K562 (cell line): ENCODE results near the gene SLC10A3. TPM values are rescaled to one million over a fixed set of nuclear protein-coding genes. Genes with fewer than 3 reads are reported as not detected.

Experiments
- C11orf30 ChIP-seq: fragments of 450-650 bp; IDR thresholded peaks from 2 replicates; pipeline ENCODE4 v1.6.1; 2016; ENCODE audit warnings: low read depth, mild to moderate bottlenecking
- CEBPG ChIP-seq, 3 experiments: fragments of 200-800 bp in 1 of 3; sonication (Bioruptor generic) in 1 of 3; sonication (generic) in 1 of 3; formaldehyde crosslinking in 1 of 3; IDR thresholded peaks in 2 of 3; conservative IDR thresholded peaks in 1 of 3; 2 replicates each; pipeline versions ENCODE4 v1.6.1 to v1.8.0; 2016 to 2022; ENCODE audit warnings: missing compliant biosample characterization in 2 of 3, missing genetic modification characterization in 2 of 3, mild to moderate bottlenecking in 1 of 3, missing genetic modification reagents in 1 of 3
- FOSL1 ChIP-seq: fragments of 200-800 bp; sonication (Bioruptor generic); conservative IDR thresholded peaks from 2 replicates; pipeline ENCODE4 v1.6.1; 2016; ENCODE audit warnings: missing genetic modification characterization, missing compliant biosample characterization
- KAT7 ChIP-seq: sonication (generic); formaldehyde crosslinking; IDR thresholded peaks from 2 replicates; pipeline ENCODE4 v1.8.0; 2022; ENCODE audit warnings: missing genetic modification reagents, mild to moderate bottlenecking, borderline replicate concordance
- POLR2AphosphoS5 ChIP-seq: IDR thresholded peaks from 2 replicates; pipeline ENCODE4 v1.6.1; 2011; ENCODE audit warnings: mild to moderate bottlenecking, low read depth, low read length, moderate library complexity; ENCODE audit not compliant: control insufficient read depth, insufficient read depth
- POLR2B ChIP-seq: fragments of 450-650 bp; IDR thresholded peaks from 2 replicates; pipeline ENCODE4 v1.6.1; 2018; ENCODE audit warnings: low read depth; ENCODE audit not compliant: partially characterized antibody
- RBM15 ChIP-seq: fragments of 200-400 bp; formaldehyde crosslinking; IDR thresholded peaks from 2 replicates; pipeline ENCODE4 v1.6.1; 2018; ENCODE audit warnings: mild to moderate bottlenecking, low read length, moderate library complexity; ENCODE audit not compliant: insufficient read depth
- SP1 ChIP-seq: sonication (generic); formaldehyde crosslinking; IDR thresholded peaks from 2 replicates; pipeline ENCODE4 v1.8.1; 2022; ENCODE audit warnings: mild to moderate bottlenecking, missing genetic modification reagents
- TOE1 ChIP-seq, 2 experiments: fragments of 450-650 bp in 1 of 2; sonication (generic) in 1 of 2; formaldehyde crosslinking in 1 of 2; IDR thresholded peaks; 2 replicates each; pipeline versions ENCODE4 v1.7.1 to v1.8.0; 2016 to 2022; ENCODE audit warnings: borderline replicate concordance in 2 of 2, mild to moderate bottlenecking in 2 of 2, antibody characterized with exemption in 1 of 2, inconsistent platforms in 1 of 2, low read depth in 1 of 2, missing genetic modification reagents in 1 of 2, moderate library complexity in 1 of 2
- polyA plus RNA-seq, 8 experiments: library from polyadenylated mRNA; depleted of rRNA in 4 of 8; stranded (reverse) in 5 of 8; unstranded in 3 of 8; fragments of >200 nt; fragmentation: Nextera tagmentation in 2 of 8; fragmentation: Illumina TruSeq in 1 of 8; extraction: Ambion mirVana in 2 of 8; extraction: Trizol in 1 of 8; gene quantifications; 2 replicates each; pipeline versions ENCODE4 v1.2.1 to v1.2.3, GENCODE V29; 2011 to 2014; ENCODE audit warnings: inconsistent platforms in 1 of 8, missing spikeins in 1 of 8
- total RNA-seq, 7 experiments: library from RNA; depleted of rRNA in 6 of 7; stranded (reverse); fragments of >200 nt in 6 of 7; fragmentation: Illumina TruSeq in 2 of 7; extraction: Trizol in 2 of 7; gene quantifications; 2 replicates each; pipeline versions ENCODE4 v1.2.1 to v1.2.3, GENCODE V29; 2011 to 2021; ENCODE audit warnings: low replicate concordance in 1 of 7
- TF ChIP-seq, protein P1 (sequence below): fragments of 450-650 bp; IDR thresholded peaks from 2 replicates; pipeline ENCODE4 v1.6.1; 2016; ENCODE audit warnings: antibody characterized with exemption
- TF ChIP-seq, protein P2 (sequence below): fragments of 450-650 bp; IDR thresholded peaks from 2 replicates; pipeline ENCODE4 v1.6.1; 2016; ENCODE audit warnings: mild to moderate bottlenecking, moderate library complexity

The SLC10A3 gene
- total and polyA plus RNA-seq, 9 of the 15 experiments (the other 6 are each of a cell fraction or from before 2014, with no cell fraction given): 5.2 to 30.6 (median 16.7) TPM

DNA sequence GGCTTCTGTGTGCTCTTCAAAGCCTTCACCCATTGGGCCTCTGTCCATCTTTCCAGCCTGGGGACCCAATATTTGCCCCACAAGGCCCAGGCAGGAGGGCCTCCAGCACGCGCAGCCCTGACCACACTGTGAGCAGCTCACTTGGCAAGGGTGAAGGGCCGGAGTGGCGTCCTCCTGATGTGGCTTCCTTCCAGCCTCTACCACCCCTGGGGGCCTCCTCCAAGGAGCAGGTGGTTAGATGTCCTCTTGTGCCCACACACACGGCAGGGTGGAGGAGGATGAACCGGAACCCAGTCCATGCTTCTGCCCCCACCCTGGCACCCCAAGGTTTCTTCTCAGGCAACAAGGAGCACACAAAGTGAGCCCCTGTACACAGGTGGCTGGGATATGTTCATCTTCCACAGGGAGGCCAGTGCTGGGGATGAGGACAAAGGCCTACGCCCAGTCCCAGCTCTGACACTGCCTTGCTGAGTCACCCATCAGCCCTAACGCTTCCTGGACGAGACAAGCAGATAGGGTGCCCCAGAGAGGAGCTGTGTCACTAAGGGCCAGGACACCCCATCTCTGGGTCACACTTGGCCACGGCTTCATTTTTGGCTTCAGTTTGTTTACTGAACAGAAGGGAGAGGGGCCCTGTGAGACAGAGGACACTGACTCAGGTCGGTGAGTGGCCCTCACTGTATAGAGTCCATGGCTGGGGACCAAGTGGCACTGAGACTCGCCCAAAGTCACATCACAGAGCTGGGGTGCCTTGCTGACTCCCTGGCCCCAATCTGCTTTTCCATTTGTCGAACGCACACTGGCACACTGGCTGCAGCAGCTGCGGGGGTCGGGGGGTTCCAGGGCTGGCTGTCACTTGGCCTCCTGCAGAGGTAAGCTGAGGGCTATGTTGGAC, 5.9 kb downstream of the SLC10A3 start (continued):
- no peak for TF ChIP-seq CEBPG (CRISPR knock-in tag; IDR thresholded peaks at IDR 0.05)
- TF ChIP-seq CEBPG (tag; conservative IDR thresholded peaks at IDR 0.05 in 1 of 2, IDR thresholded peaks at IDR 0.05 in 1 of 2): no peak
- peak; percentile 57; the same call in 1 of the 2 replicates for TF ChIP-seq SP1 (CRISPR knock-in tag)
- peak; percentile 95 for TF ChIP-seq C11orf30
- peak; percentile 82 for TF ChIP-seq FOSL1 (tag)
- TF ChIP-seq, protein P1, sequence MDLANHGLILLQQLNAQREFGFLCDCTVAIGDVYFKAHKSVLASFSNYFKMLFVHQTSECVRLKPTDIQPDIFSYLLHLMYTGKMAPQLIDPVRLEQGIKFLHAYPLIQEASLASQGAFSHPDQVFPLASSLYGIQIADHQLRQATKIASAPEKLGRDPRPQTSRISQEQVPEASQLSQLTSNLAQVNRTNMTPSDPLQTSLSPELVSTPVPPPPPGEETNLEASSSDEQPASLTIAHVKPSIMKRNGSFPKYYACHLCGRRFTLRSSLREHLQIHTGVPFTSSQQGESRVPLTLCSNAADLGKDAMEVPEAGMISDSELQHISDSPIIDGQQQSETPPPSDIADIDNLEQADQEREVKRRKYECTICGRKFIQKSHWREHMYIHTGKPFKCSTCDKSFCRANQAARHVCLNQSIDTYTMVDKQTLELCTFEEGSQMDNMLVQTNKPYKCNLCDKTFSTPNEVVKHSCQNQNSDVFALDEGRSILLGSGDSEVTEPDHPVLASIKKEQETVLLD: peak; percentile 53
- peak; percentile 27; the same call in 1 of the 2 replicates for TF ChIP-seq KAT7
- TF ChIP-seq RBM15: no peak
- TF ChIP-seq TOE1 (IDR thresholded peaks at IDR 0.05; ENCODE audit: borderline replicate concordance): no peak
- no peak for TF ChIP-seq TOE1 (CRISPR knock-in tag; IDR thresholded peaks at IDR 0.05; ENCODE audit: borderline replicate concordance, low read depth)
- no peak; the same call in 1 of the 2 replicates for TF ChIP-seq POLR2AphosphoS5
- TF ChIP-seq POLR2B: peak; percentile 61
- TF ChIP-seq, protein P2, sequence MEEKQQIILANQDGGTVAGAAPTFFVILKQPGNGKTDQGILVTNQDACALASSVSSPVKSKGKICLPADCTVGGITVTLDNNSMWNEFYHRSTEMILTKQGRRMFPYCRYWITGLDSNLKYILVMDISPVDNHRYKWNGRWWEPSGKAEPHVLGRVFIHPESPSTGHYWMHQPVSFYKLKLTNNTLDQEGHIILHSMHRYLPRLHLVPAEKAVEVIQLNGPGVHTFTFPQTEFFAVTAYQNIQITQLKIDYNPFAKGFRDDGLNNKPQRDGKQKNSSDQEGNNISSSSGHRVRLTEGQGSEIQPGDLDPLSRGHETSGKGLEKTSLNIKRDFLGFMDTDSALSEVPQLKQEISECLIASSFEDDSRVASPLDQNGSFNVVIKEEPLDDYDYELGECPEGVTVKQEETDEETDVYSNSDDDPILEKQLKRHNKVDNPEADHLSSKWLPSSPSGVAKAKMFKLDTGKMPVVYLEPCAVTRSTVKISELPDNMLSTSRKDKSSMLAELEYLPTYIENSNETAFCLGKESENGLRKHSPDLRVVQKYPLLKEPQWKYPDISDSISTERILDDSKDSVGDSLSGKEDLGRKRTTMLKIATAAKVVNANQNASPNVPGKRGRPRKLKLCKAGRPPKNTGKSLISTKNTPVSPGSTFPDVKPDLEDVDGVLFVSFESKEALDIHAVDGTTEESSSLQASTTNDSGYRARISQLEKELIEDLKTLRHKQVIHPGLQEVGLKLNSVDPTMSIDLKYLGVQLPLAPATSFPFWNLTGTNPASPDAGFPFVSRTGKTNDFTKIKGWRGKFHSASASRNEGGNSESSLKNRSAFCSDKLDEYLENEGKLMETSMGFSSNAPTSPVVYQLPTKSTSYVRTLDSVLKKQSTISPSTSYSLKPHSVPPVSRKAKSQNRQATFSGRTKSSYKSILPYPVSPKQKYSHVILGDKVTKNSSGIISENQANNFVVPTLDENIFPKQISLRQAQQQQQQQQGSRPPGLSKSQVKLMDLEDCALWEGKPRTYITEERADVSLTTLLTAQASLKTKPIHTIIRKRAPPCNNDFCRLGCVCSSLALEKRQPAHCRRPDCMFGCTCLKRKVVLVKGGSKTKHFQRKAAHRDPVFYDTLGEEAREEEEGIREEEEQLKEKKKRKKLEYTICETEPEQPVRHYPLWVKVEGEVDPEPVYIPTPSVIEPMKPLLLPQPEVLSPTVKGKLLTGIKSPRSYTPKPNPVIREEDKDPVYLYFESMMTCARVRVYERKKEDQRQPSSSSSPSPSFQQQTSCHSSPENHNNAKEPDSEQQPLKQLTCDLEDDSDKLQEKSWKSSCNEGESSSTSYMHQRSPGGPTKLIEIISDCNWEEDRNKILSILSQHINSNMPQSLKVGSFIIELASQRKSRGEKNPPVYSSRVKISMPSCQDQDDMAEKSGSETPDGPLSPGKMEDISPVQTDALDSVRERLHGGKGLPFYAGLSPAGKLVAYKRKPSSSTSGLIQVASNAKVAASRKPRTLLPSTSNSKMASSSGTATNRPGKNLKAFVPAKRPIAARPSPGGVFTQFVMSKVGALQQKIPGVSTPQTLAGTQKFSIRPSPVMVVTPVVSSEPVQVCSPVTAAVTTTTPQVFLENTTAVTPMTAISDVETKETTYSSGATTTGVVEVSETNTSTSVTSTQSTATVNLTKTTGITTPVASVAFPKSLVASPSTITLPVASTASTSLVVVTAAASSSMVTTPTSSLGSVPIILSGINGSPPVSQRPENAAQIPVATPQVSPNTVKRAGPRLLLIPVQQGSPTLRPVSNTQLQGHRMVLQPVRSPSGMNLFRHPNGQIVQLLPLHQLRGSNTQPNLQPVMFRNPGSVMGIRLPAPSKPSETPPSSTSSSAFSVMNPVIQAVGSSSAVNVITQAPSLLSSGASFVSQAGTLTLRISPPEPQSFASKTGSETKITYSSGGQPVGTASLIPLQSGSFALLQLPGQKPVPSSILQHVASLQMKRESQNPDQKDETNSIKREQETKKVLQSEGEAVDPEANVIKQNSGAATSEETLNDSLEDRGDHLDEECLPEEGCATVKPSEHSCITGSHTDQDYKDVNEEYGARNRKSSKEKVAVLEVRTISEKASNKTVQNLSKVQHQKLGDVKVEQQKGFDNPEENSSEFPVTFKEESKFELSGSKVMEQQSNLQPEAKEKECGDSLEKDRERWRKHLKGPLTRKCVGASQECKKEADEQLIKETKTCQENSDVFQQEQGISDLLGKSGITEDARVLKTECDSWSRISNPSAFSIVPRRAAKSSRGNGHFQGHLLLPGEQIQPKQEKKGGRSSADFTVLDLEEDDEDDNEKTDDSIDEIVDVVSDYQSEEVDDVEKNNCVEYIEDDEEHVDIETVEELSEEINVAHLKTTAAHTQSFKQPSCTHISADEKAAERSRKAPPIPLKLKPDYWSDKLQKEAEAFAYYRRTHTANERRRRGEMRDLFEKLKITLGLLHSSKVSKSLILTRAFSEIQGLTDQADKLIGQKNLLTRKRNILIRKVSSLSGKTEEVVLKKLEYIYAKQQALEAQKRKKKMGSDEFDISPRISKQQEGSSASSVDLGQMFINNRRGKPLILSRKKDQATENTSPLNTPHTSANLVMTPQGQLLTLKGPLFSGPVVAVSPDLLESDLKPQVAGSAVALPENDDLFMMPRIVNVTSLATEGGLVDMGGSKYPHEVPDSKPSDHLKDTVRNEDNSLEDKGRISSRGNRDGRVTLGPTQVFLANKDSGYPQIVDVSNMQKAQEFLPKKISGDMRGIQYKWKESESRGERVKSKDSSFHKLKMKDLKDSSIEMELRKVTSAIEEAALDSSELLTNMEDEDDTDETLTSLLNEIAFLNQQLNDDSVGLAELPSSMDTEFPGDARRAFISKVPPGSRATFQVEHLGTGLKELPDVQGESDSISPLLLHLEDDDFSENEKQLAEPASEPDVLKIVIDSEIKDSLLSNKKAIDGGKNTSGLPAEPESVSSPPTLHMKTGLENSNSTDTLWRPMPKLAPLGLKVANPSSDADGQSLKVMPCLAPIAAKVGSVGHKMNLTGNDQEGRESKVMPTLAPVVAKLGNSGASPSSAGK: peak; percentile 39
